K562 (cell line): ENCODE results near the gene TMEM87B. TPM values are rescaled to one million over a fixed set of nuclear protein-coding genes. Genes with fewer than 3 reads are reported as not detected.

ENCODE experiments used
- ATAC-seq: fragments of 200-7000 bp; cut with Tn5 transposase; 3 replicates; pipeline ENCODE4 v1.9.1; 2020; ENCODE audit warnings: moderate library complexity
- BruUV-seq: library from RNA; stranded (reverse); fragments of 400-500 nt; replicated peaks from 2 replicates; lab custom pipeline; 2021; lab: Mats Ljungman, UMichigan
- CTCF ChIA-PET: fragments of 300-600 bp; formaldehyde crosslinking; extraction: SDS; loops from one replicate; lab custom pipeline; 2021; ENCODE audit warnings: low intra/inter-chr PET ratio; lab: Yijun Ruan, JAX
- POLR2A ChIA-PET: fragments of 300-600, 350-650 bp; sonication (Branson Sonifier 250); formaldehyde crosslinking; extraction: SDS; loops from one replicate; lab custom pipeline; 2021; ENCODE audit warnings: antibody characterized with exemption, inconsistent platforms; lab: Yijun Ruan, JAX
- DNase-seq, 4 experiments: peaks; one replicate each; pipeline versions ENCODE4 v3.0.0 to v3.0.0-alpha.2; 2011 to 2018; ENCODE audit warnings: low spot score in 3 of 4, mixed read lengths in 3 of 4; ENCODE audit errors: extremely low read depth in 1 of 4
- FAIRE-seq: peaks from 2 replicates; lab custom pipeline; 2011; peaks lifted over from hg19 to GRCh38; lab: Jason Lieb, UNC
- H2AFZ ChIP-seq: 2 replicates; pipeline ENCODE4 v1.6.0; 2011; ENCODE audit warnings: low read depth, low read length, control low read depth, inconsistent platforms
- H3K27ac ChIP-seq: fragments of 200-600 bp; 3 replicates; pipeline ENCODE4 v1.8.0; 2011; ENCODE audit warnings: low read depth, mild to moderate bottlenecking, control low read depth, inconsistent platforms, low read length, moderate library complexity, mixed read lengths; ENCODE audit errors: extremely low read depth
- H3K27me3 ChIP-seq, 2 experiments: fragments of 300-600 bp in 1 of 2; 2 replicates in 1 of 2; 3 replicates in 1 of 2; pipeline versions ENCODE4 v1.6.0 to v1.8.0; 2011; ENCODE audit warnings: inconsistent platforms in 2 of 2, low read length in 2 of 2, mild to moderate bottlenecking in 1 of 2, mixed read lengths in 1 of 2, moderate library complexity in 1 of 2; ENCODE audit not compliant: control insufficient read depth in 2 of 2, insufficient read depth in 2 of 2
- H3K36me3 ChIP-seq: fragments of 300-600 bp; 3 replicates; pipeline ENCODE4 v1.8.0; 2011; ENCODE audit warnings: mild to moderate bottlenecking, low read length, inconsistent platforms; ENCODE audit not compliant: control insufficient read depth, insufficient read depth
- H3K4me1 ChIP-seq, 2 experiments: fragments of 200-600 bp in 1 of 2; replicated peaks in 1 of 2; 2 replicates in 1 of 2; 3 replicates in 1 of 2; pipeline versions ENCODE4 v1.5.1 to v1.8.0; 2011; ENCODE audit warnings: inconsistent platforms in 2 of 2, low read length in 2 of 2, mild to moderate bottlenecking in 1 of 2, mixed read lengths in 1 of 2, moderate library complexity in 1 of 2; ENCODE audit not compliant: control insufficient read depth in 2 of 2, insufficient read depth in 2 of 2
- H3K4me2 ChIP-seq: 2 replicates; pipeline ENCODE4 v1.6.1; 2011; ENCODE audit warnings: low read length, control low read depth, inconsistent platforms, mixed read lengths; ENCODE audit not compliant: insufficient read depth
- H3K4me3 ChIP-seq: fragments of 200-600 bp; sonication (generic), shearing (Covaris generic); 2 replicates; pipeline ENCODE4 v1.5.1; 2016; ENCODE audit warnings: control low read depth, inconsistent platforms
- H3K79me2 ChIP-seq: fragments of 200-600 bp; 3 replicates; pipeline ENCODE4 v1.8.0; 2011; ENCODE audit warnings: low read length, inconsistent platforms; ENCODE audit not compliant: control insufficient read depth, insufficient read depth
- H3K9ac ChIP-seq, 2 experiments: 2 replicates each; pipeline versions ENCODE4 v1.6.0 to v1.6.1; 2011; ENCODE audit warnings: low read depth in 2 of 2, low read length in 2 of 2, control low read depth in 1 of 2, inconsistent platforms in 1 of 2, mild to moderate bottlenecking in 1 of 2, mixed read lengths in 1 of 2; ENCODE audit not compliant: insufficient read depth in 1 of 2
- H3K9me1 ChIP-seq: one replicate; pipeline ENCODE4 v1.6.0; 2011; ENCODE audit warnings: inconsistent platforms, mild to moderate bottlenecking, low read length, moderate library complexity; ENCODE audit not compliant: control insufficient read depth, insufficient read depth
- H3K9me3 ChIP-seq: replicated peaks from 2 replicates; pipeline ENCODE4 v1.5.1; 2011; ENCODE audit warnings: low read depth, low read length, inconsistent platforms; ENCODE audit not compliant: control insufficient read depth, insufficient read depth
- H4K20me1 ChIP-seq: replicated peaks from 2 replicates; pipeline ENCODE4 v1.6.1; 2011; ENCODE audit warnings: low read length, inconsistent platforms, mixed read lengths; ENCODE audit not compliant: control insufficient read depth, insufficient read depth
- FIP1L1 ChIP-seq: fragments of 200-400 bp; formaldehyde crosslinking; IDR thresholded peaks from 2 replicates; pipeline ENCODE4 v1.6.1; 2018; ENCODE audit warnings: mild to moderate bottlenecking, low read depth, low read length; ENCODE audit not compliant: poor library complexity, severe bottlenecking
- RB1 ChIP-seq: fragments of 450-650 bp; IDR thresholded peaks from 2 replicates; pipeline ENCODE4 v1.6.1; 2017; ENCODE audit warnings: low read depth, mild to moderate bottlenecking
- RBM22 ChIP-seq: fragments of 200-400 bp; formaldehyde crosslinking; IDR thresholded peaks from 2 replicates; pipeline ENCODE4 v1.6.1; 2018; ENCODE audit warnings: low read length, low read depth; ENCODE audit not compliant: poor library complexity, severe bottlenecking
- SPI1 ChIP-seq: IDR thresholded peaks from 2 replicates; pipeline ENCODE4 v1.6.1; 2011; ENCODE audit warnings: low read depth, low read length, control low read depth, borderline replicate concordance
- SUPT5H ChIP-seq: fragments of 450-650 bp; IDR thresholded peaks from 2 replicates; pipeline ENCODE4 v1.6.1; 2016
- ZFX ChIP-seq: sonication (generic); formaldehyde crosslinking; IDR thresholded peaks from 2 replicates; pipeline ENCODE4 v1.8.0; 2022; ENCODE audit warnings: mild to moderate bottlenecking, missing genetic modification reagents, moderate library complexity
- ZNF253 ChIP-seq: fragments of 250-450 bp; sonication (Bioruptor Pico); conservative IDR thresholded peaks from 2 replicates; pipeline ENCODE4 v1.6.1; 2021; ENCODE audit warnings: mild to moderate bottlenecking
- ZNF324 ChIP-seq: fragments of 250-450 bp; sonication (Bioruptor Pico); IDR thresholded peaks from 2 replicates; pipeline ENCODE4 v1.4.0; 2020; ENCODE audit warnings: mild to moderate bottlenecking
- WGBS: fragments of 100-300 bp; shearing (Covaris generic); methylation state at CpG from one replicate; pipeline ENCODE4 v1.1.6; 2016; ENCODE audit warnings: low coverage, mixed read lengths; ENCODE audit not compliant: insufficient coverage; ENCODE audit errors: missing lambda C conversion rate; 5-methylcytosine and 5-hydroxymethylcytosine counted together
- in situ Hi-C: fragments of 300-500 bp; cut with MboI; formaldehyde crosslinking; loops from 4 replicates; pipeline ENCODE4 v1.15.0; 2018; ENCODE audit warnings: inconsistent platforms, mixed read lengths
- intact Hi-C: fragments of 100-400 bp; cut with micrococcal nuclease; formaldehyde crosslinking; loops from 2 replicates; pipeline ENCODE4 v1.14.2; 2022
- polyA plus RNA-seq, 8 experiments: library from polyadenylated mRNA; depleted of rRNA in 4 of 8; stranded (reverse) in 5 of 8; unstranded in 3 of 8; fragments of >200 nt; fragmentation: Nextera tagmentation in 2 of 8; fragmentation: Illumina TruSeq in 1 of 8; extraction: Ambion mirVana in 2 of 8; extraction: Trizol in 1 of 8; gene quantifications; 2 replicates each; pipeline versions ENCODE4 v1.2.1 to v1.2.3, GENCODE V29; 2011 to 2014; ENCODE audit warnings: inconsistent platforms in 1 of 8, missing spikeins in 1 of 8
- total RNA-seq, 7 experiments: library from RNA; depleted of rRNA in 6 of 7; stranded (reverse); fragments of >200 nt in 6 of 7; fragmentation: Illumina TruSeq in 2 of 7; extraction: Trizol in 2 of 7; gene quantifications; 2 replicates each; pipeline versions ENCODE4 v1.2.1 to v1.2.3, GENCODE V29; 2011 to 2021; ENCODE audit warnings: low replicate concordance in 1 of 7

The TMEM87B gene
- total and polyA plus RNA-seq, 9 of the 15 experiments (the other 6 are each of a cell fraction or from before 2014, with no cell fraction given): 3.7 to 17.1 (median 11.0) TPM

DNA sequence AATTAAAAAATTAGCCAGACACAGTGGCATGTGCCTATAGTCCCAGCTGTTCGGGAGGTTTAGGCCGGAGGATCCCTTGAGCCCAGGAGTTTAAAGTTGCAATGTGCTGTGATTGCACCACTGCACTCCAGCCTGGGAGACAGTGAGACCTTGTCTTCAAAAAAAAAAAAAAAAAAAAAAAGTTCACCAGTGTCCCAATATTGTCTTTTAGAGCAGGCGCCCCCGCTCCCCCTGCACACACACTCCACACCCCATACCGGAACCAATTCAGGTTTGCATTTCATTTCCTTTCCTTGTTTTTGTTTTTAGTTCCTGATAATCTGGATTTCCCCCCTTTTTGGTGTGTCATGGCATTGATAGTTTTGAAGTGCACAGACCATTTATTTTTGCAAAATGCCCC is 10.4 kb downstream of the TMEM87B start:
- POLR2A ChIA-PET: no interaction called here
- FAIRE-seq (no peak), ATAC-seq (no peak), DNase-seq (no peak)
- no peak overlapping the region for H3K27ac ChIP-seq
- no peaks in the 10 kb centered on the region for H3K27me3 ChIP-seq
- no peaks in the 10 kb centered on the region for H3K79me2 ChIP-seq
- CTCF ChIA-PET: no interaction called here
- no peak overlapping the region for H2AFZ ChIP-seq
- no peaks in the 10 kb centered on the region for H3K4me1 ChIP-seq
- no peak overlapping the region for H3K4me3 ChIP-seq
- WGBS: 97% methylated on average over 5 of the region's 5 CpGs
- no peak for TF ChIP-seq FIP1L1
- no peak for TF ChIP-seq ZFX (CRISPR knock-in tag)
- H3K36me3 ChIP-seq: peaks cover 54% of the 10 kb centered on the region
- in situ Hi-C loops (no loop called here), intact Hi-C loops (no loop called here)
- no peaks in the 10 kb centered on the region for H3K9me3 ChIP-seq
- BruUV-seq: no TSS peak
- no peaks in the 10 kb centered on the region for H3K9me1 ChIP-seq
- no peak overlapping the region for H3K4me2 ChIP-seq
- no peaks in the 10 kb centered on the region for H4K20me1 ChIP-seq
- no peak overlapping the region for H3K9ac ChIP-seq

- DNase-seq (no peak), FAIRE-seq (no peak), ATAC-seq (no peak)
- WGBS: 6% methylated on average over 1 of the region's 1 CpG
- in situ Hi-C loops (no loop called here), intact Hi-C loops (no loop called here)
- Histone ChIP-seq H3K4me3 (no peak overlapping the region), H3K36me3 (peaks cover 50% of the 10 kb centered on the region), H3K9ac (no peak overlapping the region), H3K4me2 (no peak overlapping the region), H3K27ac (no peak overlapping the region), H2AFZ (no peak overlapping the region), H3K79me2 (no peaks in the 10 kb centered on the region), H3K9me1 (no peaks in the 10 kb centered on the region), H4K20me1 (no peaks in the 10 kb centered on the region), H3K9me3 (no peaks in the 10 kb centered on the region)
- BruUV-seq: no TSS peak
- ChIA-PET CTCF (no interaction called here), POLR2A (no interaction called here)
- TF ChIP-seq RB1: no peak
- no peak for TF ChIP-seq SPI1
- no peak for TF ChIP-seq ZNF253
- no peak for TF ChIP-seq SUPT5H
- no peak for TF ChIP-seq RBM22
- no peak for TF ChIP-seq ZNF324 (CRISPR knock-in tag)
- TF ChIP-seq, all 486 proteins: peak for 0
- H3K4me1 ChIP-seq: no peaks in the 10 kb centered on the region
- H3K27me3 ChIP-seq: no peaks in the 10 kb centered on the region
Measured at GRCh38 chr2:112065966-112066365, 10.9 kb downstream of the TMEM87B start.
